Left renal cortex interstitium (tissue), 4 donors: Measurements from ENCODE around the gene B9D1. TPM values are rescaled to one million over a fixed set of nuclear protein-coding genes. Genes with fewer than 3 reads are reported as not detected.
"Not testable (repeated sequence)": the region's sequence is repeated elsewhere in the genome, so short reads cannot be mapped to it uniquely, and the experiment has no call there.

Source experiments
- DNase-seq, 4 donors: peaks; one replicate each; pipeline ENCODE4 v3.0.0-alpha.2; 2013; ENCODE audit warnings: low read depth in 4 of 4, low spot score in 2 of 4, missing footprints in 1 of 4
- polyA plus RNA-seq, 4 donors: library from polyadenylated mRNA; unstranded; fragments of 120-200 nt; gene quantifications; one replicate each; pipeline ENCODE4 v1.2.1, GENCODE V29; 2013; ENCODE audit not compliant: insufficient read length in 4 of 4

B9D1 gene
- polyA plus RNA-seq, 4 donors: 32.3 to 51.0 (median 42.9) TPM

DNA sequence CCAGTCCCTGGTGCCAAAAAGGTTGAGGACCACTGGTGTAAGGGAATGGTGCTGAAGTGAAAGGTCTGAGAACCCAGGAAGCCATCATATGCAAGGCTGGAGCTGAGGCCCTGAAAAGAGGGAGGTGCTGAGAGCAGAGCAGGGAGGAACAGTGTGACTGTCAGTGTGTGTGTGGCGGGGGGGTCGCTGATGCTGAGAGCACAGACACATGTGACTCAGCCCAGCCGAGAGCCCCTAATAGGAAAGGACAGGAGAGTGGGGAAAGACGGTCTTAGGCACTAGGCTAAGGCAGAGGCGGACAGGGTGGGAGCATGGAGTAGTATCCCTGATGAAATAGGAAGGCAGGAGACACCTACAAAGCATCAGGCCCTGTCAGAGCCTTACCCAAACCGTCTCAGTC, 1.2 kb downstream of the B9D1 start:
- no peak for DNase-seq

DNA sequence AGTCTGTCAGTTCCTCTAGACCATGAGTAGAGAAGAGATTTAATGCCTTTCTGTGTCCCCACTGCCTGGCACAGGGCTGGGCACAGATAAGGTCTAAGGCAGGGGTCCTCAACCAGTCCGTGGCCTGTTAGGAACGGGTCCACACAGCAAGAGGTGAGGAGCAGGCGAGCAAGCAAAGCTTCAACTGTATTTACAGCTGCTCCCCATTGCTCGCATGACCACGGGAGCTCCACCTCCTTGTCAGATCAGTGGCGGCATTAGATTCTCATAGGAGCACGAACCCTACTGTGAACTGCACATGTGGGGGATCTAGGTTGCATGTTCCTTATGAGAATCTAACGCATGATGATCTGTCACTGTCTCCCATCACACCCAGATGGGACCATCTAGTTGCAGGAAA, 1.8 kb downstream of the B9D1 start:
- DNase-seq: no peak

DNA sequence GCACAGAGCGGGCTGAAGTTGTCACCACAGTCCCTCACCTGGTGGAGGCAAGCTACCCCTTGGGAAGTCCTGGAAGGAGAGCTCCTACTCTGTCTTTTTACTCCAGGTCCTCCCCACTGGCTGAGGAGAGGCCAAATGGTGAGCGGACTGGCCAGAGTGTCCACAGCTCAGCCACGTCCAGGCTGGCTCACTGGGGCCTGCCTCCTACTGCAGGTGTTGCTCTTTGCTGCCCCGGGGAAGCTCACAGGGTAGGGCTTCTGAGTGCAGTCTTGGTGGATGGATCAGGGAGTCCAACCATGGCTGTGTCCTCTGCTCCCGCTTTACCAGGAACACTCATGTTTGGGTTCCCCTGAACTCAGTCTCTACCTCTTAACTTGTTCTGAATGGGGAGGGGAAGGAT, 2.7 kb downstream of the B9D1 start:
- DNase-seq: no peak

GRCh38 chr17:19359151-19359550, 3.4 kb downstream of the B9D1 start:
- no peak for DNase-seq

DNA sequence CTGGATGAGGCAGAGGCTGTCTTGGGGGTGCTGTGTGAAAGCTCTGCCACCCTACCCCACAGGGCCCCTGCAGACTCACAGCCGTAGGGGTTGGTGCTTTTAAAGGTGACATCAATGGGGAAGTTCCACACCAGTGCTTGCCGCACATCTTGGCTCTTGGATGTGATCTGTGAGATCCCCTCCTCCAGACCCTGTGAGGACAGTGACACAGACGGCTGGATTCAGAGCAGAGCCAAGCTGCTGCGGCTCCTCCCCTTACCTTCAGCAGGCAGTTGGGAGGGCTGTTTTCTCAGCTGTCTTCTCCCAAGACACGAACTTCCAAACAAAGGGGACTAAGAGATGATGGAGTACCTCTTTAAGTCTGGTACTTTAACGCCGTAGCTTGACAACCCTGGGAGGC, 4.8 kb downstream of the B9D1 start:
- DNase-seq: no peak

GRCh38 chr17:19357351-19357750, 5.2 kb downstream of the B9D1 start:
- DNase-seq: no peak

- DNase-seq: no peak
Measured at GRCh38 chr17:19354748-19355147, 7.8 kb downstream of the B9D1 start.

- not testable (repeated sequence) for DNase-seq
Measured at GRCh38 chr17:19353401-19353800, 9.1 kb downstream of the B9D1 start.

- no peak for DNase-seq
Measured at GRCh38 chr17:19348806-19349205, 13.7 kb downstream of the B9D1 start.

DNA sequence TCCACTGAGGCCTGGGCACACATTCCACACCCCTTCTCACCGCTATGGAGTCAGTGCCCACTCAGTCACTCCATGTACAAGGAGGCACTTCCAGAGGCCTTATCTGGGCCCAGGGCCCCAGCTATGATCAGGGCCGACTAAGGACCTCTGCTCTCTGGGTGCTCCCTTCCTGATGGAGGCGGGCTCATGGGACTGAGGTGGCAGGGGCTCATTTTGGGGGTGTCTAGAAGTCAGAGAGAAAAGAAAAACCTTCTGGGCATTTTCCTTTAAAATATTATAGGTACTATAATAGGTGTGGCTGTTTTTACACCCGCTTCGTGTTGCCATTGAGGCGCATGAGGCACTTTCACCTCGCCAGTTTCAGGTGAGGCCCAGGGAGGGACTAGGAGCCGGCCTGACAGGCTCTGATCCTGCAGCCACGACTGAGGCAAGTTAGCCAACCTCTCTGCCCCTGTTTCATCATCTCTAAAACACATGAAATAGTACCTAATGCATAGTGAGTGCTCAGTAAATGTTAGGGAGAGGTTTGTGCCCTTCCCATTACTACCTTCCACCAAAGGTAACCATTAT, 14.4 kb downstream of the B9D1 start:
- DNase-seq: no peak

DNA sequence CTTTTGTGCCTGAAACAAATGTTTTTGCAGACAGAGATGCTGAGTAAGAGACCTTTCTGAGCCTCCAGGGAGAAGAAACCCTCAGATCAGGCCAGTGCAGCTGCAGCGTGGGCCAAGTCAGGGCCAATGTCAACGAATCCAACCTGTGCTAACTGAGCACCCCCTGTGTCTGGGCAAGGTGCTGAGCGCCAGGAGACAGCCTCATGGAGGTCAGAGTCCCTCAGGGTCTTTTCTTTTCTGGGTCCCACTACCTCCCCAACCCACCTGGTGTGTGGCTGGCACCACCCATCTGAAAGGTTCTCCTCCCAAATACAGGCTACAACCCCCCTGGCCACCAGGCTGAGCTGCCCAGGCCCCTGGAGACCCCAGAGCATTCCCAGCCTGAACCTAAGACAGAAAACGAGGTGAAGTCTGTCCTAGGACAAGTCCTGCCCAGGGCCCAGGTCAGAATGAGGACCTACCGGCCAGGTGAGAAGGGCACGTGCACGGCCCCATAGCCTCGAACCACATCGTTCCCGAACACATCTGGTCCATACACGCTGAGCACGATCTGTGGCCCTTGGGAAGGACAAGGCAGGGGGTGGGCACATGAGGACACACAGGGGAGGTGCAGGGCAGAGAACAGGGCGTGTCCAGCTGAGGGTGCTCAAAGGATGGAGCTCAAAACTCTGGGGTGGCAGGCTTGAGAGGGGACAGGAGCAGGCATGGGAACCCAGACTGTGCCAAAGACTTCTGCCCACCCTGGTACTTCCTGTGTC, 15.0 kb downstream of the B9D1 start:
- no peak for DNase-seq

GRCh38 chr17:19346351-19347255, 15.9 kb downstream of the B9D1 start:
- DNase-seq: no peak

DNA sequence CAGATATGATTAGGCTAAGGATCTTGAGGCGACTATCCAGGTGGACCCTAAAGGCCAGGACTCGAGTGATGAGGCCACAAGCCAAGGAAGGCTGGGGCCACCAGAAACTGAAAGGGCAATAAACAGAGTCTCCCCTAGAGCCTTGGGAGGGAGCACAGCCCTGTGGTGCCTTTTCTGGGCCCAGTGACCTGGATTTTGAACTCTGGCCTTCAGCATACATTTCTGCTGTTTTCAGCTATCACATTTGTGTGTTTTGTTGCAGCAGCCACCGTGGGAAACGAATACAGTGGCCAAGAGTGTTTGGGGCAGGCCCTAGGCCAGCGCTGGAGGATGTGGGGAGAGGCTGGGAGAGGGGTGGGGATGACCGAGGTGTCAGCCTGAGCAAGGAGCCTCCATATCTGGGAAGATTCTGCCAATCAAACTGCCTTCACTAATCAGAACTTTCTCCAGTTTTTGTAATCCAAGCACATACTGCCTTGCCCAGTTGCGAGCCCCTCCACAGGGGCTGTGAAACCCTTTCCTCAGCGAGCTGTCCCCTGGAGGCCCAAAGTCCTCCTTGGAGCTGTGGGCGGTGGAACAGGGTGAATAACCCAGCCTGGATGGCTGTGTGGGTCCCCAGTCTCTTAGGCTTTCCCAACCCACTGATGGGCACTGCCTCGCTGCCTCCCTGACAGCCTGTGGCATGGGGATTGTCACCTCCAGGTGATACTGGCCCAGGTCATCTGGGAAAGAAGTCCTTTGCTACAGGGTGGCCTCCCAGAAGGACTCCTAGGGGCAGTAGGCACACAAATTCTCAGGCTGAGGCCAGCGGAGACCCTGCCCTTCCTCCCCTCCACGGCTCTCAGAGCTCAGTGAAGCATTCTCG, 16.8 kb downstream of the B9D1 start:
- DNase-seq: no peak

GRCh38 chr17:19345067-19345460, 17.5 kb downstream of the B9D1 start:
- no peak for DNase-seq

GRCh38 chr17:19344311-19345066, 18.0 kb downstream of the B9D1 start:
- no peak for DNase-seq

GRCh38 chr17:19343671-19344151, 18.8 kb downstream of the B9D1 start:
- no peak for DNase-seq

GRCh38 chr17:19343256-19343630, 19.3 kb downstream of the B9D1 start:
- no peak for DNase-seq

- DNase-seq: no peak
Measured at GRCh38 chr17:19342611-19343255, 19.8 kb downstream of the B9D1 start.
